ENCODE results near the gene LUC7L. TPM values are rescaled to one million over a fixed set of nuclear protein-coding genes. Genes with fewer than 3 reads are reported as not detected.
"Not testable (repeated sequence)": the region's sequence is repeated elsewhere in the genome, so short reads cannot be mapped to it uniquely, and the experiment has no call there.

LUC7L gene
- total RNA-seq, 1 experiment from 2014 or later = 74.1 TPM

GRCh38 chr16:260326-260725, 31.1 kb upstream of the LUC7L start:
- no peak overlapping the region for H3K4me3 Mint-ChIP-seq (ENCODE audit: unreplicated experiment)
- intact Hi-C loops (cut with micrococcal nuclease) = no loop called here
- H3K9me3 Mint-ChIP-seq (ENCODE audit: unreplicated experiment) = no peaks in the 10 kb centered on the region
- no peak for TF ChIP-seq CTCF (IDR thresholded peaks at IDR 0.05; ENCODE audit: unreplicated experiment)
- peaks cover 70% of the 10 kb centered on the region for H3K36me3 Mint-ChIP-seq (ENCODE audit: insufficient read depth, unreplicated experiment)
- peaks cover under 1% of the 10 kb centered on the region for H3K4me1 Mint-ChIP-seq (ENCODE audit: insufficient read depth, unreplicated experiment)
- no TSS peak for BruUV-seq (replicated peaks)
- no peak for DNase-seq (ENCODE audit: unreplicated experiment)
- H3K27me3 Mint-ChIP-seq (ENCODE audit: insufficient read depth, unreplicated experiment) = no peaks in the 10 kb centered on the region
- no peak overlapping the region for H3K27ac Mint-ChIP-seq (ENCODE audit: low read depth, unreplicated experiment)
- ChIA-PET CTCF (no interaction called here), POLR2A (no interaction called here)

GRCh38 chr16:259814-260253, 30.6 kb upstream of the LUC7L start:
- intact Hi-C loops (cut with micrococcal nuclease) = no loop called here
- no peaks in the 10 kb centered on the region for H3K9me3 Mint-ChIP-seq (ENCODE audit: unreplicated experiment)
- no peaks in the 10 kb centered on the region for H3K27me3 Mint-ChIP-seq (ENCODE audit: insufficient read depth, unreplicated experiment)
- no peak for DNase-seq (ENCODE audit: unreplicated experiment)
- BruUV-seq (replicated peaks) = no TSS peak
- TF ChIP-seq CTCF (IDR thresholded peaks at IDR 0.05; ENCODE audit: unreplicated experiment) = no peak
- no peak overlapping the region for H3K27ac Mint-ChIP-seq (ENCODE audit: low read depth, unreplicated experiment)
- peaks cover 73% of the 10 kb centered on the region for H3K36me3 Mint-ChIP-seq (ENCODE audit: insufficient read depth, unreplicated experiment)
- H3K4me3 Mint-ChIP-seq (ENCODE audit: unreplicated experiment) = no peak overlapping the region
- H3K4me1 Mint-ChIP-seq (ENCODE audit: insufficient read depth, unreplicated experiment) = no peaks in the 10 kb centered on the region
- CTCF ChIA-PET = interaction anchor here (0.9 kb wide), 1 partner anchor 41 kb away, joined by 3 read pairs; no protein-coding TSS in a partner anchor
- POLR2A ChIA-PET = no interaction called here

- no peak overlapping the region for H3K4me3 Mint-ChIP-seq (ENCODE audit: unreplicated experiment)
- ChIA-PET POLR2A (no interaction called here), CTCF (interaction anchor here (0.9 kb wide), 1 partner anchor 41 kb away, joined by 3 read pairs; no protein-coding TSS in a partner anchor)
- H3K27me3 Mint-ChIP-seq (ENCODE audit: insufficient read depth, unreplicated experiment) = no peaks in the 10 kb centered on the region
- no peaks in the 10 kb centered on the region for H3K4me1 Mint-ChIP-seq (ENCODE audit: insufficient read depth, unreplicated experiment)
- peaks cover 77% of the 10 kb centered on the region for H3K36me3 Mint-ChIP-seq (ENCODE audit: insufficient read depth, unreplicated experiment)
- BruUV-seq (replicated peaks) = no TSS peak
- no peak overlapping the region for H3K27ac Mint-ChIP-seq (ENCODE audit: low read depth, unreplicated experiment)
- TF ChIP-seq CTCF (IDR thresholded peaks at IDR 0.05; ENCODE audit: unreplicated experiment) = no peak
- no peak for DNase-seq (ENCODE audit: unreplicated experiment)
- intact Hi-C loops (cut with micrococcal nuclease) = no loop called here
- H3K9me3 Mint-ChIP-seq (ENCODE audit: unreplicated experiment) = no peaks in the 10 kb centered on the region
Observed at GRCh38 chr16:259226-259625, 30.0 kb upstream of the LUC7L start.

- H3K27ac Mint-ChIP-seq (ENCODE audit: low read depth, unreplicated experiment); H3K27me3 Mint-ChIP-seq (ENCODE audit: insufficient read depth, unreplicated experiment); BruUV-seq (replicated peaks); intact Hi-C loops (cut with micrococcal nuclease); H3K9me3 Mint-ChIP-seq (ENCODE audit: unreplicated experiment); DNase-seq (ENCODE audit: unreplicated experiment); CTCF ChIA-PET; H3K4me3 Mint-ChIP-seq (ENCODE audit: unreplicated experiment); POLR2A ChIA-PET; H3K4me1 Mint-ChIP-seq (ENCODE audit: insufficient read depth, unreplicated experiment): not testable (repeated sequence)
- H3K36me3 Mint-ChIP-seq (ENCODE audit: insufficient read depth, unreplicated experiment) = peaks cover 72% of the 10 kb centered on the region
Observed at GRCh38 chr16:258091-258490, 28.8 kb upstream of the LUC7L start.

GRCh38 chr16:255183-255582, 25.9 kb upstream of the LUC7L start:
- Mint-ChIP-seq H3K36me3 (ENCODE audit: insufficient read depth, unreplicated experiment) (peaks cover 65% of the 10 kb centered on the region), H3K4me1 (ENCODE audit: insufficient read depth, unreplicated experiment) (peaks cover 6% of the 10 kb centered on the region), H3K9me3 (ENCODE audit: unreplicated experiment) (no peaks in the 10 kb centered on the region), H3K27me3 (ENCODE audit: insufficient read depth, unreplicated experiment) (no peaks in the 10 kb centered on the region), H3K4me3 (ENCODE audit: unreplicated experiment) (no peak overlapping the region), H3K27ac (ENCODE audit: low read depth, unreplicated experiment) (no peak overlapping the region)
- ChIA-PET POLR2A (no interaction called here), CTCF (interaction anchor here (1.2 kb wide), 1 partner anchor 16 kb away, joined by 5 read pairs; no protein-coding TSS in a partner anchor)
- DNase-seq (ENCODE audit: unreplicated experiment) = no peak
- BruUV-seq (replicated peaks) = no TSS peak
- intact Hi-C loops (cut with micrococcal nuclease) = no loop called here
- no peak for TF ChIP-seq CTCF (IDR thresholded peaks at IDR 0.05; ENCODE audit: unreplicated experiment)
